Natural killer cell (primary cell): Measurements from ENCODE around the gene MN1. TPM values are rescaled to one million over a fixed set of nuclear protein-coding genes. Genes with fewer than 3 reads are reported as not detected.

Experiments used
- ATAC-seq, 3 donors: fragments of 150-1000 bp in 2 of 3; fragments of 200-7000 bp in 1 of 3; cut with Tn5 transposase; 1 replicate in 1 of 3; 2 replicates in 2 of 3; pipeline ENCODE4 v1.10.0; 2021; ENCODE audit warnings: mild to moderate bottlenecking in 2 of 3, moderate library complexity in 2 of 3
- DNase-seq, 2 donors: peaks; one replicate each; pipeline versions ENCODE4 v3.0.0 to v3.0.0-alpha.2; 2013 to 2021; ENCODE audit warnings: mixed read lengths in 1 of 2
- H3K27ac ChIP-seq: one replicate; pipeline ENCODE4 v1.5.1; 2013; ENCODE audit warnings: mild to moderate bottlenecking, low read length
- H3K27me3 ChIP-seq: one replicate; pipeline ENCODE4 v1.6.1; 2013; ENCODE audit warnings: low read length; ENCODE audit not compliant: control insufficient read depth, insufficient read depth
- H3K36me3 ChIP-seq: one replicate; pipeline ENCODE4 v1.6.1; 2013; ENCODE audit warnings: low read length; ENCODE audit not compliant: control insufficient read depth, insufficient read depth
- H3K4me1 ChIP-seq: one replicate; pipeline ENCODE4 v1.6.1; 2013; ENCODE audit warnings: low read length; ENCODE audit not compliant: control insufficient read depth, insufficient read depth
- H3K4me3 ChIP-seq: one replicate; pipeline ENCODE4 v1.5.1; 2013; ENCODE audit warnings: low read length
- H3K9me3 ChIP-seq: one replicate; pipeline ENCODE4 v1.6.1; 2013; ENCODE audit warnings: low read length; ENCODE audit not compliant: control insufficient read depth, insufficient read depth
- H3K27ac Mint-ChIP-seq, 2 donors: one replicate each; pipeline ENCODE4 v1.8.0; 2022; ENCODE audit warnings: mild to moderate bottlenecking in 2 of 2, mixed read lengths in 2 of 2, moderate library complexity in 1 of 2
- H3K27me3 Mint-ChIP-seq, 2 donors: one replicate each; pipeline ENCODE4 v1.8.0; 2022; ENCODE audit warnings: low read depth in 2 of 2, mixed read lengths in 2 of 2
- H3K36me3 Mint-ChIP-seq: one replicate; pipeline ENCODE4 v1.8.0; 2022; ENCODE audit warnings: mixed read lengths
- H3K4me1 Mint-ChIP-seq, 2 donors: one replicate each; pipeline ENCODE4 v1.8.0; 2022; ENCODE audit warnings: mixed read lengths in 2 of 2
- H3K4me3 Mint-ChIP-seq: one replicate; pipeline ENCODE4 v1.8.0; 2022; ENCODE audit warnings: mild to moderate bottlenecking, moderate library complexity, mixed read lengths
- H3K9me3 Mint-ChIP-seq, 2 donors: one replicate each; pipeline ENCODE4 v1.8.0; 2022; ENCODE audit warnings: mixed read lengths in 2 of 2
- CTCF ChIP-seq: fragments of 200-600 bp; IDR thresholded peaks from one replicate; pipeline ENCODE4 v1.8.0; 2022; ENCODE audit warnings: antibody characterized with exemption
- WGBS: methylation state at CpG from one replicate; pipeline ENCODE4 v1.1.7; 2013; ENCODE audit warnings: missing lambda C conversion rate; ENCODE audit not compliant: insufficient coverage; 5-methylcytosine and 5-hydroxymethylcytosine counted together
- intact Hi-C: fragments of 100-400 bp; cut with micrococcal nuclease; formaldehyde crosslinking; loops from one replicate; pipeline ENCODE4 v1.14.2; 2022
- total RNA-seq, 4 donors: library from RNA; stranded (reverse); fragments of 120-200 nt in 1 of 4; gene quantifications; one replicate each; pipeline versions ENCODE4 v1.2.3 to v1.2.4, GENCODE V29; 2013 to 2022

The MN1 gene
- total RNA-seq, 3 donors from 2014 or later (not counting 1 experiment from before 2014, with no cell fraction given), result 0.39 to 0.83 (median 0.82) TPM

GRCh38 chr22:27731621-27732020, 69.9 kb downstream of the MN1 start:
- DNase-seq (no peak), ATAC-seq (no peak)
- TF ChIP-seq CTCF, result no peak
- no peak overlapping the region for H3K27ac ChIP-seq
- H3K4me1 ChIP-seq, result peaks cover 3% of the 10 kb centered on the region
- Mint-ChIP-seq H3K27ac (no peak overlapping the region), H3K9me3 (no peaks in the 10 kb centered on the region), H3K36me3 (peaks cover 2% of the 10 kb centered on the region), H3K27me3 (peaks cover 7 to 16% of the 10 kb centered on the region in 2 donors), H3K4me3 (no peak overlapping the region), H3K4me1 (no peaks in the 10 kb centered on the region)
- no peaks in the 10 kb centered on the region for H3K9me3 ChIP-seq
- no peak overlapping the region for H3K4me3 ChIP-seq
- 86% methylated on average over 2 of the region's 3 CpGs for WGBS
- no peaks in the 10 kb centered on the region for H3K27me3 ChIP-seq
- H3K36me3 ChIP-seq, result no peaks in the 10 kb centered on the region
- intact Hi-C loops, result no loop called here

GRCh38 chr22:27730641-27731433, 70.7 kb downstream of the MN1 start:
- peaks cover 3% of the 10 kb centered on the region for H3K4me1 ChIP-seq
- H3K36me3 ChIP-seq, result no peaks in the 10 kb centered on the region
- no peaks in the 10 kb centered on the region for H3K36me3 Mint-ChIP-seq
- peaks cover 7 to 16% of the 10 kb centered on the region in 2 donors for H3K27me3 Mint-ChIP-seq
- H3K27me3 ChIP-seq, result no peaks in the 10 kb centered on the region
- ATAC-seq (no peak), DNase-seq (no peak)
- no peak overlapping the region for H3K4me3 Mint-ChIP-seq
- no peaks in the 10 kb centered on the region for H3K9me3 Mint-ChIP-seq
- no peaks in the 10 kb centered on the region for H3K4me1 Mint-ChIP-seq
- WGBS, result 88% methylated on average over 9 of the region's 9 CpGs
- no peaks in the 10 kb centered on the region for H3K9me3 ChIP-seq
- H3K27ac ChIP-seq, result no peak overlapping the region
- no peak for TF ChIP-seq CTCF
- intact Hi-C loops, result no loop called here
- H3K4me3 ChIP-seq, result no peak overlapping the region
- no peak overlapping the region for H3K27ac Mint-ChIP-seq

GRCh38 chr22:27729246-27729645, 72.3 kb downstream of the MN1 start:
- H3K27ac ChIP-seq, result no peak overlapping the region
- H3K4me1 ChIP-seq, result peaks cover 3% of the 10 kb centered on the region
- H3K27me3 Mint-ChIP-seq, result peaks cover 4 to 16% of the 10 kb centered on the region in 2 donors
- no peak for DNase-seq
- H3K36me3 ChIP-seq, result no peaks in the 10 kb centered on the region
- H3K9me3 ChIP-seq, result no peaks in the 10 kb centered on the region
- no peak for TF ChIP-seq CTCF
- intact Hi-C loops, result no loop called here
- peaks cover 0 to 3% of the 10 kb centered on the region in 2 donors for H3K9me3 Mint-ChIP-seq
- H3K4me3 Mint-ChIP-seq, result no peak overlapping the region
- no peaks in the 10 kb centered on the region for H3K36me3 Mint-ChIP-seq
- WGBS, result 84% methylated on average over 4 of the region's 4 CpGs
- no peak overlapping the region for H3K27ac Mint-ChIP-seq
- H3K4me3 ChIP-seq, result no peak overlapping the region
- no peak for ATAC-seq
- H3K4me1 Mint-ChIP-seq, result no peaks in the 10 kb centered on the region
- H3K27me3 ChIP-seq, result no peaks in the 10 kb centered on the region
